ENCODE measurements around the gene TMEM178A. TPM values are rescaled to one million over a fixed set of nuclear protein-coding genes. Genes with fewer than 3 reads are reported as not detected.

Gene TMEM178A
- total RNA-seq, 1 donor from 2014 or later = 4.7 TPM

- Histone ChIP-seq H3K9me3 (ENCODE audit: control insufficient read depth in 3 of 3, low read length in 3 of 3) (no peaks in the 10 kb centered on the region), H3K36me3 (ENCODE audit: control insufficient read depth in 3 of 3, insufficient read depth in 3 of 3, low read length in 3 of 3) (peaks cover 4 to 17% (median 15%) of the 10 kb centered on the region in 3 donors), H3K4me1 (ENCODE audit: control insufficient read depth in 3 of 3, insufficient read depth in 3 of 3, low read length in 3 of 3) (peaks cover 0 to 16% (median 8%) of the 10 kb centered on the region in 3 donors), H3K4me3 (ENCODE audit: low read length in 3 of 3) (no peak overlapping the region), H3K27ac (ENCODE audit: low read depth, low read length) (no peak overlapping the region), H3K27me3 (ENCODE audit: control insufficient read depth in 3 of 3, insufficient read depth in 3 of 3, low read length in 3 of 3) (no peaks in the 10 kb centered on the region), H3K9ac (ENCODE audit: low read depth in 1 of 3, low read length in 3 of 3) (no peak overlapping the region)
Observed at GRCh38 chr2:39732482-39732881, 66.8 kb downstream of the TMEM178A start.

GRCh38 chr2:39733070-39733674 is 67.5 kb downstream of the TMEM178A start:
- H3K27me3 ChIP-seq (ENCODE audit: control insufficient read depth in 3 of 3, insufficient read depth in 3 of 3, low read length in 3 of 3) = no peaks in the 10 kb centered on the region
- peaks cover 0 to 16% (median 8%) of the 10 kb centered on the region in 3 donors for H3K4me1 ChIP-seq (ENCODE audit: control insufficient read depth in 3 of 3, insufficient read depth in 3 of 3, low read length in 3 of 3)
- no peak overlapping the region for H3K9ac ChIP-seq (ENCODE audit: low read depth in 1 of 3, low read length in 3 of 3)
- H3K9me3 ChIP-seq (ENCODE audit: control insufficient read depth in 3 of 3, low read length in 3 of 3) = no peaks in the 10 kb centered on the region
- peaks cover 6 to 23% (median 15%) of the 10 kb centered on the region in 3 donors for H3K36me3 ChIP-seq (ENCODE audit: control insufficient read depth in 3 of 3, insufficient read depth in 3 of 3, low read length in 3 of 3)
- no peak overlapping the region for H3K27ac ChIP-seq (ENCODE audit: low read depth, low read length)
- no peak overlapping the region for H3K4me3 ChIP-seq (ENCODE audit: low read length in 3 of 3)

- Histone ChIP-seq H3K4me1 (ENCODE audit: control insufficient read depth in 3 of 3, insufficient read depth in 3 of 3, low read length in 3 of 3) (peaks cover 0 to 16% (median 8%) of the 10 kb centered on the region in 3 donors), H3K27ac (ENCODE audit: low read depth, low read length) (no peak overlapping the region), H3K4me3 (ENCODE audit: low read length in 3 of 3) (no peak overlapping the region), H3K36me3 (ENCODE audit: control insufficient read depth in 3 of 3, insufficient read depth in 3 of 3, low read length in 3 of 3) (peaks cover 6 to 31% (median 24%) of the 10 kb centered on the region in 3 donors), H3K27me3 (ENCODE audit: control insufficient read depth in 3 of 3, insufficient read depth in 3 of 3, low read length in 3 of 3) (no peaks in the 10 kb centered on the region), H3K9me3 (ENCODE audit: control insufficient read depth in 3 of 3, low read length in 3 of 3) (no peaks in the 10 kb centered on the region), H3K9ac (ENCODE audit: low read depth in 1 of 3, low read length in 3 of 3) (no peak overlapping the region)
Observed at GRCh38 chr2:39734445-39734844, 68.7 kb downstream of the TMEM178A start.

- no peak overlapping the region for H3K27ac ChIP-seq (ENCODE audit: low read depth, low read length)
- peaks cover 6 to 31% (median 27%) of the 10 kb centered on the region in 3 donors for H3K36me3 ChIP-seq (ENCODE audit: control insufficient read depth in 3 of 3, insufficient read depth in 3 of 3, low read length in 3 of 3)
- H3K4me3 ChIP-seq (ENCODE audit: low read length in 3 of 3) = no peak overlapping the region
- peaks cover 0 to 13% (median 3%) of the 10 kb centered on the region in 3 donors for H3K4me1 ChIP-seq (ENCODE audit: control insufficient read depth in 3 of 3, insufficient read depth in 3 of 3, low read length in 3 of 3)
- no peaks in the 10 kb centered on the region for H3K9me3 ChIP-seq (ENCODE audit: control insufficient read depth in 3 of 3, low read length in 3 of 3)
- no peaks in the 10 kb centered on the region for H3K27me3 ChIP-seq (ENCODE audit: control insufficient read depth in 3 of 3, insufficient read depth in 3 of 3, low read length in 3 of 3)
- no peak overlapping the region for H3K9ac ChIP-seq (ENCODE audit: low read depth in 1 of 3, low read length in 3 of 3)
Observed at GRCh38 chr2:39735648-39736047, 69.9 kb downstream of the TMEM178A start.

DNA sequence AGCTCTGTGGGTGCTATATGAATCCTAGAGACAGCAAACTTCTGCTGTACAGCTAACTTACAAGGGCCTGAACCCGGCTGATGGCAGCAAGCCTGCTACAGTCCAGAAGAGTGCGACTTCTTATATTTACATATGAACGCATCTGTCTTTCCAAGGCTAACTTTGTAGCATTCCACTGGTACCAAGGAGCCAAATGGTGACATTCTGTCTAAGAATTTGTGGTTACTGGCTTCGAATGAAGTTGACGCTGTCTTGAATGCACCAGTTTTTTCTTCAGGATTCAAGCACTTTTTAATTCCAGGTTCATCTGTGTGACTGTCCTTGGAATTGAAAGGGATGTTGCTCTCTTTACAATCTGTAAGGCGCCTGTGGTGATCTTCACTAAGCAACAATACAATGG is 70.9 kb downstream of the TMEM178A start:
- Histone ChIP-seq H3K9me3 (ENCODE audit: control insufficient read depth in 3 of 3, low read length in 3 of 3) (no peaks in the 10 kb centered on the region), H3K36me3 (ENCODE audit: control insufficient read depth in 3 of 3, insufficient read depth in 3 of 3, low read length in 3 of 3) (peaks cover 6 to 41% (median 27%) of the 10 kb centered on the region in 3 donors), H3K27me3 (ENCODE audit: control insufficient read depth in 3 of 3, insufficient read depth in 3 of 3, low read length in 3 of 3) (no peaks in the 10 kb centered on the region), H3K9ac (ENCODE audit: low read depth in 1 of 3, low read length in 3 of 3) (no peak overlapping the region), H3K27ac (ENCODE audit: low read depth, low read length) (no peak overlapping the region), H3K4me3 (ENCODE audit: low read length in 3 of 3) (no peak overlapping the region), H3K4me1 (ENCODE audit: control insufficient read depth in 3 of 3, insufficient read depth in 3 of 3, low read length in 3 of 3) (peaks cover 0 to 13% (median 3%) of the 10 kb centered on the region in 3 donors)

DNA sequence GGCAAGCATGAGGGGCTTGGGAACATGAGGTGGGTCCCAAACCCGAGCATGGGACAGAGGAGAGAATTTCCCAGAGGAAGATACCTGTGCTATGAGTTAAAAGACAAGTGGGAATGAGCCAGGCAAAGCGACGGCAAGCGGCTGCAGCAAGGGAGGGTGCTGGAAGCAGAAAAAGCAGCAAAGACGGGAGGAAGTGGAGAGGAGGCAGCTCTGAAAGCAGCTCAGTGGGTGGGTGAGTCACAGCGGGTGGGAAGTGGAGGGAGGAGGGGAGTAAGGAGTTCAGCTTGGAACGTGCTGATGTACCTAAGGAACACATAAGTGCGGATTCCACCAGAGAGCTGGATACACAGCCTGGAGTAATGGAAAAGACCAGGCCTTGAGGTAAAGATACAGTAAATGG is 71.9 kb downstream of the TMEM178A start:
- peaks cover 8 to 47% (median 30%) of the 10 kb centered on the region in 3 donors for H3K36me3 ChIP-seq (ENCODE audit: control insufficient read depth in 3 of 3, insufficient read depth in 3 of 3, low read length in 3 of 3)
- no peak overlapping the region for H3K4me3 ChIP-seq (ENCODE audit: low read length in 3 of 3)

GRCh38 chr2:39738936-39739335 is 73.2 kb downstream of the TMEM178A start:
- Histone ChIP-seq H3K27me3 (ENCODE audit: control insufficient read depth in 3 of 3, insufficient read depth in 3 of 3, low read length in 3 of 3) (no peaks in the 10 kb centered on the region), H3K4me1 (ENCODE audit: control insufficient read depth in 3 of 3, insufficient read depth in 3 of 3, low read length in 3 of 3) (peaks cover 0 to 9% (median 0%) of the 10 kb centered on the region in 3 donors), H3K36me3 (ENCODE audit: control insufficient read depth in 3 of 3, insufficient read depth in 3 of 3, low read length in 3 of 3) (peaks cover 8 to 55% (median 36%) of the 10 kb centered on the region in 3 donors), H3K27ac (ENCODE audit: low read depth, low read length) (no peak overlapping the region), H3K9ac (ENCODE audit: low read depth in 1 of 3, low read length in 3 of 3) (no peak overlapping the region), H3K9me3 (ENCODE audit: control insufficient read depth in 3 of 3, low read length in 3 of 3) (no peaks in the 10 kb centered on the region), H3K4me3 (ENCODE audit: low read length in 3 of 3) (no peak overlapping the region)

More for the DNA sequence above, 71.9 kb downstream of the TMEM178A start:
- Histone ChIP-seq H3K4me1 (ENCODE audit: control insufficient read depth in 3 of 3, insufficient read depth in 3 of 3, low read length in 3 of 3) (peaks cover 0 to 13% (median 3%) of the 10 kb centered on the region in 3 donors), H3K27ac (ENCODE audit: low read depth, low read length) (no peak overlapping the region), H3K9me3 (ENCODE audit: control insufficient read depth in 3 of 3, low read length in 3 of 3) (no peaks in the 10 kb centered on the region), H3K9ac (ENCODE audit: low read depth in 1 of 3, low read length in 3 of 3) (no peak overlapping the region), H3K27me3 (ENCODE audit: control insufficient read depth in 3 of 3, insufficient read depth in 3 of 3, low read length in 3 of 3) (no peaks in the 10 kb centered on the region)

DNA sequence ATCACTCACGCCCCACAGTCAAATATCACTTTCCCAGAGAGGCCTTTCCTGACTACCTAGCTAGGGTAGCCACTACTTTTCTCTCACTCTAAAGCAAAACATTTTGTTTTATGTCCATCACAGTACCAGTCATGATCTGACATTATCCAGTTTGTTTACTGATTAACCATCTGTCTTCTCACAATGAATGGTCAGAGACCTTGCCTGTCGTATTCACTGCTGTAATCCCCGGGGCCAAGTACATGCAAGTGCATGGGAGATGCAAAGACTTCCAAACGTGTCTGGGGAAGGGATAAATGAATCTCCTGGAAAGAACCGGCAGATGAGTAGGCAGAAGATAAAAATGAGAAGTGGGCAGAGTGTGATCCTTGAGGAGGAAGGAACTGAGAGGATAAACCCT is 73.7 kb downstream of the TMEM178A start:
- Histone ChIP-seq H3K9ac (ENCODE audit: low read depth in 1 of 3, low read length in 3 of 3) (no peak overlapping the region), H3K4me1 (ENCODE audit: control insufficient read depth in 3 of 3, insufficient read depth in 3 of 3, low read length in 3 of 3) (peaks cover 0 to 5% (median 0%) of the 10 kb centered on the region in 3 donors), H3K4me3 (ENCODE audit: low read length in 3 of 3) (no peak overlapping the region), H3K9me3 (ENCODE audit: control insufficient read depth in 3 of 3, low read length in 3 of 3) (no peaks in the 10 kb centered on the region), H3K27ac (ENCODE audit: low read depth, low read length) (no peak overlapping the region), H3K27me3 (ENCODE audit: control insufficient read depth in 3 of 3, insufficient read depth in 3 of 3, low read length in 3 of 3) (no peaks in the 10 kb centered on the region), H3K36me3 (ENCODE audit: control insufficient read depth in 3 of 3, insufficient read depth in 3 of 3, low read length in 3 of 3) (peaks cover 8 to 55% (median 36%) of the 10 kb centered on the region in 3 donors)

DNA sequence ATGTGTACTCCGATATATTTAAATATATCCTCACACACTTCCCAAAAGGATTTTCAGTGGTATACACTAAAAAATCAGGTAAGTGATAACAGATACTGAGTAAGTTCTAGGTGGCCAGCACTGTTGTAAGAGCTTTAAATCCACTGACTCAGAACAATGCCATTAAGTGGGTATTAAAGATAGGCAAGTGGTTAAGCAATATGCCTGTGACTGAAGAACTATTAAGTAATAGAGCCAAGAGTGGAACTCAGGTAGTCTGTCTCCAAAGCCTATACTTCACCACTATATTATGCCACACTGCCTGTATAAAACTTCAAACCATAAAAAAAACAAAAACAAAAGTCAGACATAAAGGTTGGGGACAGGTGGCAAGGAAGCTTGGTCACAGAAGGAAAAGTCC is 76.2 kb downstream of the TMEM178A start:
- no peak overlapping the region for H3K9ac ChIP-seq (ENCODE audit: low read depth in 1 of 3, low read length in 3 of 3)
- H3K4me3 ChIP-seq (ENCODE audit: low read length in 3 of 3) = no peak overlapping the region
- no peaks in the 10 kb centered on the region for H3K27me3 ChIP-seq (ENCODE audit: control insufficient read depth in 3 of 3, insufficient read depth in 3 of 3, low read length in 3 of 3)
- no peaks in the 10 kb centered on the region for H3K9me3 ChIP-seq (ENCODE audit: control insufficient read depth in 3 of 3, low read length in 3 of 3)
- no peaks in the 10 kb centered on the region for H3K4me1 ChIP-seq (ENCODE audit: control insufficient read depth in 3 of 3, insufficient read depth in 3 of 3, low read length in 3 of 3)
- H3K36me3 ChIP-seq (ENCODE audit: control insufficient read depth in 3 of 3, insufficient read depth in 3 of 3, low read length in 3 of 3) = peaks cover 9 to 49% (median 25%) of the 10 kb centered on the region in 3 donors
- no peak overlapping the region for H3K27ac ChIP-seq (ENCODE audit: low read depth, low read length)

DNA sequence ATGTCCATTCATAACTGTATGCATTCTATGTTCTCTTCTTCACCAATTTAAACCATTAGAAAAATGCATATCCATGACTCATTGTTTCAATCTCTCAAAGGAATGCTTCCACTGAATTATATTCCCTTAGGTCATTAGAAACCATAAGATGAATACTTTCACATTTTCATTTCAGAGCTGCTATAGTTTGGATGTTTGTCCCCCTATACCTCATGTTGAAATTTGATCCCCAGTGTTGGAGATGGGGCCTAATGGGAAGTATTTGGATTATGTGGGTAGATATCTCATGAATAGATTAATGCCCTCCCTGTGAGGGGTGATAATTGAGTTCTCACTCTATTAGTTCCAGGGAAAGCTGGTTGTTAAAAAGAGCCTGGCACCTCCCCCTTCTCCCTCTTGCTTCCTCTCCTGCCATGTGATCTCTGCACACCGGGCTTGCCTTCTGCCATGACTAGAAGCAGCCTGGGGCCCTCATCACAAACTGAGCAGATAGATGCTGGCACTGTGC is 77.6 kb downstream of the TMEM178A start:
- H3K4me3 ChIP-seq (ENCODE audit: low read length in 3 of 3) = no peak overlapping the region
- no peak overlapping the region for H3K9ac ChIP-seq (ENCODE audit: low read depth in 1 of 3, low read length in 3 of 3)
- no peak overlapping the region for H3K27ac ChIP-seq (ENCODE audit: low read depth, low read length)
- H3K9me3 ChIP-seq (ENCODE audit: control insufficient read depth in 3 of 3, low read length in 3 of 3) = no peaks in the 10 kb centered on the region
- no peaks in the 10 kb centered on the region for H3K27me3 ChIP-seq (ENCODE audit: control insufficient read depth in 3 of 3, insufficient read depth in 3 of 3, low read length in 3 of 3)
- no peaks in the 10 kb centered on the region for H3K4me1 ChIP-seq (ENCODE audit: control insufficient read depth in 3 of 3, insufficient read depth in 3 of 3, low read length in 3 of 3)
- H3K36me3 ChIP-seq (ENCODE audit: control insufficient read depth in 3 of 3, insufficient read depth in 3 of 3, low read length in 3 of 3) = peaks cover 7 to 42% (median 27%) of the 10 kb centered on the region in 3 donors
